OCI-LY7 (cell line): ENCODE data around the gene ID2. TPM values are rescaled to one million over a fixed set of nuclear protein-coding genes. Genes with fewer than 3 reads are reported as not detected.

Source experiments
- BruUV-seq: library from RNA; stranded (reverse); fragments of 400-500 nt; replicated peaks from 2 replicates; lab custom pipeline; 2021; lab: Mats Ljungman, UMichigan
- CTCF ChIA-PET: fragments of 300-600 bp; sonication (Branson Sonifier 250); formaldehyde crosslinking; loops from one replicate; lab custom pipeline; 2022; ENCODE audit warnings: antibody characterized with exemption; ENCODE audit not compliant: unreplicated experiment; lab: Charles Lee
- POLR2A ChIA-PET: fragments of 300-600 bp; sonication (Branson Sonifier 250); formaldehyde crosslinking; loops from one replicate; lab custom pipeline; 2022; ENCODE audit warnings: antibody characterized with exemption; lab: Charles Lee
- DNase-seq: peaks from one replicate; pipeline ENCODE4 v3.0.0-alpha.2; 2015; ENCODE audit warnings: low spot score
- H2AFZ ChIP-seq: fragments of 200-600 bp; sonication (generic), shearing (Covaris generic); 2 replicates; pipeline ENCODE4 v1.6.1; 2014; ENCODE audit warnings: mild to moderate bottlenecking, antibody characterized with exemption, low read length, moderate library complexity
- H3K27ac ChIP-seq: fragments of 200-600 bp; sonication (generic); 2 replicates; pipeline ENCODE4 v1.5.1; 2014; ENCODE audit warnings: mixed run types, low read depth, mild to moderate bottlenecking, moderate library complexity, low read length, inconsistent platforms; ENCODE audit not compliant: poor library complexity, severe bottlenecking
- H3K36me3 ChIP-seq: fragments of 200-600 bp; sonication (generic); 2 replicates; pipeline ENCODE4 v1.6.1; 2014; ENCODE audit warnings: mild to moderate bottlenecking, antibody characterized with exemption, low read length, moderate library complexity, mixed read lengths; ENCODE audit not compliant: insufficient read depth
- H3K4me1 ChIP-seq: fragments of 200-600 bp; sonication (generic); 2 replicates; pipeline ENCODE4 v1.5.1; 2014; ENCODE audit warnings: mild to moderate bottlenecking, low read length; ENCODE audit not compliant: insufficient read depth, poor library complexity, severe bottlenecking
- H3K4me2 ChIP-seq: fragments of 200-600 bp; sonication (generic); 2 replicates; pipeline ENCODE4 v1.6.1; 2014; ENCODE audit warnings: mild to moderate bottlenecking, low read length
- H3K4me3 ChIP-seq: fragments of 200-600 bp; sonication (generic); 2 replicates; pipeline ENCODE4 v1.5.1; 2014; ENCODE audit warnings: mild to moderate bottlenecking, low read depth, low read length; ENCODE audit not compliant: poor library complexity, severe bottlenecking
- H3K79me2 ChIP-seq: fragments of 200-600 bp; sonication (generic); 2 replicates; pipeline ENCODE4 v1.6.1; 2016; ENCODE audit warnings: low read depth, mild to moderate bottlenecking, low read length, moderate library complexity, mixed read lengths; ENCODE audit not compliant: insufficient read depth
- H3K9me2 ChIP-seq: fragments of 200-600 bp; sonication (generic); 2 replicates; pipeline ENCODE4 v1.6.1; 2016; ENCODE audit warnings: mild to moderate bottlenecking, low read length, mixed read lengths; ENCODE audit not compliant: insufficient read depth
- H3K9me3 ChIP-seq: fragments of 200-600 bp; sonication (generic); 2 replicates; pipeline ENCODE4 v1.6.1; 2014; ENCODE audit warnings: mild to moderate bottlenecking, mixed run types, low read length, mixed read lengths
- H4K20me1 ChIP-seq: fragments of 200-600 bp; sonication (generic); 2 replicates; pipeline ENCODE4 v1.6.1; 2014; ENCODE audit warnings: mild to moderate bottlenecking, antibody characterized with exemption, low read length, moderate library complexity, mixed read lengths; ENCODE audit not compliant: insufficient read depth
- EZH2phosphoT487 ChIP-seq: fragments of 200-600 bp; sonication (generic); IDR thresholded peaks from 2 replicates; pipeline ENCODE4 v1.6.1; 2018; ENCODE audit warnings: low read depth, borderline replicate concordance, mild to moderate bottlenecking, mixed run types, antibody characterized with exemption, low read length, moderate library complexity, mixed read lengths
- intact Hi-C: fragments of 100-400 bp; cut with micrococcal nuclease; formaldehyde crosslinking; loops from one replicate; pipeline ENCODE4 v1.10.0; 2022; ENCODE audit not compliant: unreplicated experiment
- total RNA-seq, 2 experiments: library from RNA; depleted of rRNA in 1 of 2; stranded (reverse); fragments of >200 nt in 1 of 2; shearing (Covaris generic) in 1 of 2; gene quantifications; 2 replicates each; pipeline ENCODE4 v1.2.3, GENCODE V29; 2014 to 2022
- TF ChIP-seq, protein P1 (sequence below): fragments of 200-600 bp; sonication (generic); conservative IDR thresholded peaks from 2 replicates; pipeline ENCODE4 v1.5.1; 2014; ENCODE audit warnings: mild to moderate bottlenecking, antibody characterized with exemption, low read length, moderate library complexity, mixed read lengths

ID2 gene
- total RNA-seq, 2 experiments from 2014 or later, result 79.3 to 498 TPM

DNA sequence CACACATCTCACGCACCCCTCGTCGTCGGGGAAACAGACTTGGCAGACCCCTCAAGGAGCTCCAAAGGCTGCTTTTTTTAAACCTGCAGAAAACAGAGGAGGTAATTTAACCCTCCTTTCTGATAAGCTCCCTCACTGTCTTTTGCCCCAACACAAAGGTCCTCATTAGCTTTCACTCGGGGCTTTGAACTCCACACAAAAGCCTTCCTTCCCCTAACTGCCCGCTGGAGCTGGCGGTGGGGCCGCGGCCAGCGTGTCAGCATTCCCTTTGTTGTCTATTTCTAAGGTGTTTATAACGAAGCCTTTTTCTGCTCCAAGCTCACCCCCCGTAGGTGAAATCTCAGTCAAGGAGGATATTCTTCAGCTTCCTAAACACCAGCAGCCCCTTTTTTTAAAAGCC, 43.5 kb upstream of the ID2 start:
- Histone ChIP-seq H3K79me2 (no peaks in the 10 kb centered on the region), H3K4me2 (no peak overlapping the region), H2AFZ (no peak overlapping the region), H3K27ac (no peak overlapping the region), H4K20me1 (no peaks in the 10 kb centered on the region), H3K4me1 (peaks cover 2% of the 10 kb centered on the region), H3K9me3 (no peaks in the 10 kb centered on the region), H3K36me3 (no peaks in the 10 kb centered on the region), H3K9me2 (no peaks in the 10 kb centered on the region), H3K4me3 (no peak overlapping the region)
- POLR2A ChIA-PET, result interaction anchor here (0.6 to 1.2 kb wide), 4 partner anchors 10 to 541 kb away, joined by 3 to 4 read pairs (median 3); no protein-coding TSS in a partner anchor
- CTCF ChIA-PET, result no interaction called here
- TF ChIP-seq, protein P1, sequence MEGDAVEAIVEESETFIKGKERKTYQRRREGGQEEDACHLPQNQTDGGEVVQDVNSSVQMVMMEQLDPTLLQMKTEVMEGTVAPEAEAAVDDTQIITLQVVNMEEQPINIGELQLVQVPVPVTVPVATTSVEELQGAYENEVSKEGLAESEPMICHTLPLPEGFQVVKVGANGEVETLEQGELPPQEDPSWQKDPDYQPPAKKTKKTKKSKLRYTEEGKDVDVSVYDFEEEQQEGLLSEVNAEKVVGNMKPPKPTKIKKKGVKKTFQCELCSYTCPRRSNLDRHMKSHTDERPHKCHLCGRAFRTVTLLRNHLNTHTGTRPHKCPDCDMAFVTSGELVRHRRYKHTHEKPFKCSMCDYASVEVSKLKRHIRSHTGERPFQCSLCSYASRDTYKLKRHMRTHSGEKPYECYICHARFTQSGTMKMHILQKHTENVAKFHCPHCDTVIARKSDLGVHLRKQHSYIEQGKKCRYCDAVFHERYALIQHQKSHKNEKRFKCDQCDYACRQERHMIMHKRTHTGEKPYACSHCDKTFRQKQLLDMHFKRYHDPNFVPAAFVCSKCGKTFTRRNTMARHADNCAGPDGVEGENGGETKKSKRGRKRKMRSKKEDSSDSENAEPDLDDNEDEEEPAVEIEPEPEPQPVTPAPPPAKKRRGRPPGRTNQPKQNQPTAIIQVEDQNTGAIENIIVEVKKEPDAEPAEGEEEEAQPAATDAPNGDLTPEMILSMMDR, result no peak
- TF ChIP-seq EZH2phosphoT487, result no peak
- no peak for DNase-seq
- intact Hi-C loops, result no loop called here
- BruUV-seq, result no TSS peak

DNA sequence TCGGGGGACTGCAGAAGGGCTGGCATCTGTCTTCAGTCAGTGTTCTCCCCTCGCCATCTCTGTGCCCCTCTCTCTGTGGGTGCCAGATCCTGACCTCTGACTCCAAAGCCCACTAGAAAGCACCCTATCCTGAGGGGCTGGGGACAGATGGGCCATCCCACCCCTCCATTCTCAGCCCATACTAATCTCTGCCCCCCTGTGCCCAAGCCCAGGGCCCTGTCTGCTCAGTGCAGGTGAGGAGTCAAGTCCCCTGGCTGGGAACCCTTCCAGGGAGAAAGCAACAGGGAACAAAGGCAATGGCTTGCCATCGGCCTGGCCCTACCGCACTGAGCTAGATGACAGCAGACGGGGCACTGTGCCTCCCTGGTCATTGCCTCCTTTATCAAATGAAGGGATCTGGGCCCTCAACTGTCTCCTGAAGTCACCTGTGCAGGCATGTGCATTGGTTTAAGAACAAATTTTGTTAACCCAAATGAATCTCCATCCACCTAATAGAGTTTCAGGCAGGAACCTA, 42.7 kb upstream of the ID2 start:
- H3K4me1 ChIP-seq, result no peaks in the 10 kb centered on the region
- no peak overlapping the region for H3K4me2 ChIP-seq
- no peaks in the 10 kb centered on the region for H4K20me1 ChIP-seq
- CTCF ChIA-PET, result no interaction called here
- no TSS peak for BruUV-seq
- intact Hi-C loops, result no loop called here
- H3K4me3 ChIP-seq, result no peak overlapping the region
- DNase-seq, result no peak
- POLR2A ChIA-PET, result no interaction called here
- H3K9me2 ChIP-seq, result no peaks in the 10 kb centered on the region
- no peak for TF ChIP-seq EZH2phosphoT487
- TF ChIP-seq, protein P1, result no peak
- no peaks in the 10 kb centered on the region for H3K36me3 ChIP-seq
- no peak overlapping the region for H3K27ac ChIP-seq
- no peak overlapping the region for H2AFZ ChIP-seq
- no peaks in the 10 kb centered on the region for H3K9me3 ChIP-seq
- no peaks in the 10 kb centered on the region for H3K79me2 ChIP-seq

DNA sequence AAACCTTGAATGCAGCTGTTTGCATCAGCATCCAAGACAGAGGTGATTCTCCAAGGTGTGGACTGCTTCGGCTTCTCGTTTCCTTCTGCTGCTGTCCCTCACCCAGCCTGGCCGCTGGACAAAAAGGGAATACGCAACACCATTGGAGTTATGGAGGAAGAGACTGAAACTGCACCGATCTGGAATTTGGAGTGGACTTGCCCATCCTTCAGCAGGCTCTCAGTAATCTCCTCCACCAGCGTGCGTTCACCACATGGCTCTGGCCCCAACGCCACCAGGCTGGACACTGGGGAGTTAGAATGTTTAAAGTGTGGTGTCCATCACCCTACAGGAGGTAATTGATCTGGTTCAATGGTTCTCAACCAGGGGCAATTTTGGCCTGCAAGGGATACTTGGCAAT, 41.4 kb upstream of the ID2 start:
- ChIA-PET CTCF (no interaction called here), POLR2A (interaction anchor here (0.6 kb wide), 1 partner anchor 42 kb away, joined by 3 read pairs; no protein-coding TSS in a partner anchor)
- intact Hi-C loops, result no loop called here
- Histone ChIP-seq H4K20me1 (no peaks in the 10 kb centered on the region), H3K4me1 (no peaks in the 10 kb centered on the region), H3K79me2 (no peaks in the 10 kb centered on the region), H3K27ac (no peak overlapping the region), H3K9me3 (no peaks in the 10 kb centered on the region), H3K4me3 (no peak overlapping the region), H3K9me2 (no peaks in the 10 kb centered on the region), H3K36me3 (no peaks in the 10 kb centered on the region), H3K4me2 (no peak overlapping the region), H2AFZ (no peak overlapping the region)
- TF ChIP-seq, protein P1, result no peak
- no peak for TF ChIP-seq EZH2phosphoT487
- no peak for DNase-seq
- no TSS peak for BruUV-seq
